HepG2 (cell line): Measurements from ENCODE around the gene WDR70. TPM values are rescaled to one million over a fixed set of nuclear protein-coding genes. Genes with fewer than 3 reads are reported as not detected.

Experiments
- ATAC-seq: fragments of 200-7000 bp; cut with Tn5 transposase; 3 replicates; pipeline ENCODE4 v1.9.1; 2020; ENCODE audit warnings: mild to moderate bottlenecking, moderate library complexity
- BruUV-seq: library from RNA; stranded (reverse); fragments of 400-500 nt; replicated peaks from 2 replicates; lab custom pipeline; 2021; lab: Mats Ljungman, UMichigan
- CTCF ChIA-PET: fragments of 300-600 bp; formaldehyde crosslinking; extraction: SDS; loops from one replicate; lab custom pipeline; 2021; ENCODE audit warnings: low total read pairs, inconsistent platforms, low intra/inter-chr PET ratio; lab: Yijun Ruan, JAX
- POLR2A ChIA-PET: fragments of 350-600 bp; sonication (Branson Sonifier 250); formaldehyde crosslinking; loops from one replicate; lab custom pipeline; 2020; ENCODE audit warnings: antibody characterized with exemption, inconsistent platforms; lab: Yijun Ruan, JAX
- DNase-seq: peaks from one replicate; pipeline ENCODE4 v3.0.0-alpha.2; 2015; ENCODE audit warnings: low spot score
- FAIRE-seq: peaks from 3 replicates; lab custom pipeline; 2011; peaks lifted over from hg19 to GRCh38; lab: Jason Lieb, UNC
- H2AFZ ChIP-seq: one replicate; pipeline ENCODE4 v1.6.1; 2011; ENCODE audit warnings: low read length, inconsistent platforms
- H3K27ac ChIP-seq: fragments of 300-600 bp; 3 replicates; pipeline ENCODE4 v1.8.0; 2011; ENCODE audit warnings: mixed run types, mild to moderate bottlenecking, mixed read lengths, low read length, inconsistent platforms; ENCODE audit not compliant: insufficient read depth; ENCODE audit errors: extremely low read length
- H3K27me3 ChIP-seq, 2 experiments: fragments of 200-600 bp in 1 of 2; 2 replicates in 1 of 2; 3 replicates in 1 of 2; pipeline versions ENCODE4 v1.6.0 to v1.8.0; 2011; ENCODE audit warnings: low read length in 2 of 2, mild to moderate bottlenecking in 2 of 2, moderate library complexity in 2 of 2, inconsistent platforms in 1 of 2; ENCODE audit not compliant: insufficient read depth in 2 of 2, control insufficient read depth in 1 of 2
- H3K36me3 ChIP-seq, 2 experiments: fragments of 200-600 bp in 1 of 2; replicated peaks in 1 of 2; 2 replicates in 1 of 2; 3 replicates in 1 of 2; pipeline versions ENCODE4 v1.5.1 to v1.8.0; 2011; ENCODE audit warnings: low read length in 2 of 2, inconsistent platforms in 1 of 2; ENCODE audit not compliant: insufficient read depth in 2 of 2, control insufficient read depth in 1 of 2
- H3K4me1 ChIP-seq: 2 replicates; pipeline ENCODE4 v1.5.1; 2012; ENCODE audit warnings: low read length, inconsistent platforms; ENCODE audit not compliant: insufficient read depth
- H3K4me2 ChIP-seq: 2 replicates; pipeline ENCODE4 v1.6.0; 2011; ENCODE audit warnings: low read depth, low read length, inconsistent platforms
- H3K4me3 ChIP-seq, 3 experiments: fragments of 200-600 bp in 1 of 3; sonication (generic), shearing (Covaris generic) in 1 of 3; replicated peaks in 1 of 3; 2 replicates each; pipeline ENCODE4 v1.5.1; 2011 to 2016; ENCODE audit warnings: low read length in 3 of 3, inconsistent platforms in 2 of 3, low read depth in 2 of 3, mild to moderate bottlenecking in 2 of 3, control low read depth in 1 of 3, mixed read lengths in 1 of 3; ENCODE audit not compliant: insufficient read depth in 1 of 3
- H3K79me2 ChIP-seq: one replicate; pipeline ENCODE4 v1.6.1; 2011; ENCODE audit warnings: low read length, inconsistent platforms; ENCODE audit not compliant: insufficient read depth
- H3K9ac ChIP-seq: 2 replicates; pipeline ENCODE4 v1.6.0; 2011; ENCODE audit warnings: mild to moderate bottlenecking, low read depth, low read length, inconsistent platforms; ENCODE audit not compliant: insufficient read depth
- H3K9me3 ChIP-seq: 2 replicates; pipeline ENCODE4 v1.5.1; 2012; ENCODE audit warnings: mild to moderate bottlenecking, low read length
- H4K20me1 ChIP-seq: 2 replicates; pipeline ENCODE4 v1.6.0; 2011; ENCODE audit warnings: inconsistent platforms, mild to moderate bottlenecking, low read length, moderate library complexity; ENCODE audit not compliant: insufficient read depth
- BCL6 ChIP-seq: IDR thresholded peaks from 2 replicates; pipeline ENCODE4 v1.6.1; 2016; ENCODE audit warnings: missing genetic modification reagents, missing compliant biosample characterization
- ERF ChIP-seq: IDR thresholded peaks from 2 replicates; pipeline ENCODE4 v1.6.1; 2018; ENCODE audit warnings: missing biosample characterization, missing genetic modification reagents
- KLF16 ChIP-seq, 2 experiments: sonication (generic) in 1 of 2; formaldehyde crosslinking in 1 of 2; IDR thresholded peaks; 2 replicates each; pipeline versions ENCODE4 v1.6.1 to v1.8.0; 2016 to 2023; ENCODE audit warnings: missing genetic modification reagents in 2 of 2, missing compliant biosample characterization in 1 of 2
- RAD51 ChIP-seq: fragments of 450-650 bp; IDR thresholded peaks from 2 replicates; pipeline ENCODE4 v1.6.1; 2016; ENCODE audit warnings: borderline replicate concordance
- SMAD1 ChIP-seq: sonication (generic); formaldehyde crosslinking; IDR thresholded peaks from 2 replicates; pipeline ENCODE4 v1.4.0; 2020; ENCODE audit warnings: missing genetic modification reagents, low read depth, mild to moderate bottlenecking, borderline replicate concordance
- TBP ChIP-seq: sonication (generic); formaldehyde crosslinking; IDR thresholded peaks from 2 replicates; pipeline ENCODE4 v1.5.0; 2020; ENCODE audit warnings: missing genetic modification reagents
- TEAD2 ChIP-seq: sonication (generic); formaldehyde crosslinking; IDR thresholded peaks from 2 replicates; pipeline ENCODE4 v1.9.0; 2021; ENCODE audit warnings: missing genetic modification reagents
- WGBS: methylation state at CpG from one replicate; pipeline ENCODE4 v1.1.6; 2017; ENCODE audit warnings: low lambda C conversion rate; 5-methylcytosine and 5-hydroxymethylcytosine counted together
- in situ Hi-C: cut with HindIII; loops from 2 replicates; pipeline ENCODE4 v1.10.0; 2017; ENCODE audit warnings: low pct_unique_long_range_greater_than_20kb; ENCODE audit not compliant: extremely low pct_ligation_motif_present
- intact Hi-C: fragments of 100-400 bp; cut with micrococcal nuclease; formaldehyde crosslinking; loops from one replicate; pipeline ENCODE4 v1.10.0; 2022; ENCODE audit not compliant: unreplicated experiment
- polyA plus RNA-seq, 8 experiments: library from polyadenylated mRNA; depleted of rRNA in 3 of 8; stranded (reverse) in 7 of 8; unstranded in 1 of 8; fragments of >200 nt; fragmentation: Illumina TruSeq in 4 of 8; extraction: Trizol in 4 of 8; gene quantifications; 2 replicates each; pipeline versions ENCODE4 v1.2.1 to v1.2.3, GENCODE V29; 2011 to 2016; ENCODE audit warnings: low read depth in 4 of 8, missing spikeins in 1 of 8, mixed read lengths in 1 of 8; ENCODE audit not compliant: insufficient read depth in 1 of 8
- total RNA-seq, 5 experiments: library from RNA; depleted of rRNA; stranded (reverse); fragments of >200 nt; fragmentation: Illumina TruSeq; extraction: Trizol; gene quantifications; 2 replicates each; pipeline ENCODE4 v1.2.3, GENCODE V29; 2016; ENCODE audit warnings: low read depth in 1 of 5
- TF ChIP-seq, protein P1 (sequence below): sonication (generic); formaldehyde crosslinking; IDR thresholded peaks from 2 replicates; pipeline ENCODE4 v1.5.0; 2020; ENCODE audit warnings: mild to moderate bottlenecking, low read depth, missing genetic modification reagents, borderline replicate concordance

The WDR70 gene
- total and polyA plus RNA-seq, 2 of the 13 experiments (the other 11 are each of a cell fraction or from before 2014, with no cell fraction given): 14.6 to 30.6 TPM

GRCh38 chr5:37772255-37772654 is 393.1 kb downstream of the WDR70 start:
- Histone ChIP-seq H3K9me3 (peaks cover 21% of the 10 kb centered on the region), H3K4me1 (peaks cover 21% of the 10 kb centered on the region; the same call in 1 of the 2 replicates), H2AFZ (no peak overlapping the region), H3K9ac (no peak overlapping the region), H3K36me3 (no peaks in the 10 kb centered on the region), H3K27me3 (no peaks in the 10 kb centered on the region), H3K4me2 (no peak overlapping the region), H3K79me2 (no peaks in the 10 kb centered on the region), H3K27ac (no peak overlapping the region), H3K4me3 (no peak overlapping the region), H4K20me1 (no peaks in the 10 kb centered on the region)
- FAIRE-seq: no peak
- DNase-seq: no peak
- 31% methylated on average over 2 of the region's 2 CpGs for WGBS
- no peak for ATAC-seq
- CTCF ChIA-PET: no interaction called here
- POLR2A ChIA-PET: no interaction called here
- intact Hi-C loops: loop anchor here (5.0 kb wide), 1 partner anchor 420 kb away; no protein-coding TSS in a partner anchor
- BruUV-seq: no TSS peak
- TF ChIP-seq RAD51 (no peak), TBP (no peak), TEAD2 (CRISPR knock-in tag) (no peak), KLF16 (CRISPR knock-in tag; IDR thresholded peaks at IDR 0.05) (no peak), ERF (CRISPR knock-in tag) (no peak), SMAD1 (CRISPR knock-in tag) (no peak)
- TF ChIP-seq, protein P1, sequence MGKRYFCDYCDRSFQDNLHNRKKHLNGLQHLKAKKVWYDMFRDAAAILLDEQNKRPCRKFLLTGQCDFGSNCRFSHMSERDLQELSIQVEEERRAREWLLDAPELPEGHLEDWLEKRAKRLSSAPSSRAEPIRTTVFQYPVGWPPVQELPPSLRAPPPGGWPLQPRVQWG (CRISPR knock-in tag): no peak
- in situ Hi-C loops: no loop called here

- no peak overlapping the region for H3K27ac ChIP-seq
- FAIRE-seq (no peak), DNase-seq (no peak), ATAC-seq (no peak)
- no peak overlapping the region for H2AFZ ChIP-seq
- ChIA-PET POLR2A (no interaction called here), CTCF (no interaction called here)
- H3K9ac ChIP-seq: no peak overlapping the region
- H3K4me3 ChIP-seq: no peak overlapping the region
- H3K4me2 ChIP-seq: no peak overlapping the region
- H3K4me1 ChIP-seq: peaks cover 21% of the 10 kb centered on the region; the same call in 1 of the 2 replicates
- H3K79me2 ChIP-seq: no peaks in the 10 kb centered on the region
- no TSS peak for BruUV-seq
- no peak for TF ChIP-seq BCL6 (CRISPR knock-in tag)
- no peaks in the 10 kb centered on the region for H3K36me3 ChIP-seq
- 0% methylated on average over 1 of the region's 1 CpG for WGBS
- in situ Hi-C loops (no loop called here), intact Hi-C loops (loop anchor here (5.0 kb wide), 1 partner anchor 418 kb away; no protein-coding TSS in a partner anchor)
- no peaks in the 10 kb centered on the region for H4K20me1 ChIP-seq
- H3K9me3 ChIP-seq: peaks cover 21% of the 10 kb centered on the region
- no peaks in the 10 kb centered on the region for H3K27me3 ChIP-seq
Measured at GRCh38 chr5:37773809-37774208, 394.7 kb downstream of the WDR70 start.
